Measurements from ENCODE around the gene SNX25.

DNA sequence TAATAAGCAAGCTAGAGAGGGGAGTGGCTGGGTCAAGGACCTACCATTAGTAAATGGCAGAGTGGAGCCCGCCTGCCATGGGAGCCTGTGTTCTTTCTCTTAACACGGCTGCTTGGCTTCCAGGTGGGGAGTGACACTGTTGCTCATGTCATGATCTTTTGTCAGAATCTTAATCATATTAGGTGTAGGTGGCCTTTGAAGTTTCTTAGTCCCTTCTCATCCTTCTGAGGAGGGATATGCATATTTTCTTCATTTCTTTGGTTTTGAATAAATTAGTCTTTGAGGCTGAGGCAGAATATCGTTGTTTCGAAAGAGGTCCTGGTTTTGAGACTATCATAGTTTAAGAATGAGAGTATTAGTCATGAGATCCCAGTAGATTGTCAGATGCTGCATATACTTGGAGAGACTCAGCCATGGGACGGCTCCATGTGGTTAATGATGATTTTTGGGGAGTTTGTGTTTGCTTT lies 28.9 kb downstream of the SNX25 start:
- TF ChIP-seq CTCF (IDR thresholded peaks at IDR 0.05 in 4 of 5, conservative IDR thresholded peaks at IDR 0.05 in 1 of 5) (no peak), POLR2A (IDR thresholded peaks at IDR 0.05) (no peak)

All from gastrocnemius medialis (tissue), 4 donors.